ENCODE data around the gene PLOD1. TPM values are rescaled to one million over a fixed set of nuclear protein-coding genes. Genes with fewer than 3 reads are reported as not detected.

Gene PLOD1
- total RNA-seq, 1 donor from 2014 or later, result 238 TPM

Other genes with a start within 250 kb of the PLOD1 start
- 1.4 TPM for gene DRAXIN, start 243.0 kb upstream of the PLOD1 start, total RNA-seq (ENCODE audit: insufficient read depth, low replicate concordance)
- gene AGTRAP, start 198.6 kb upstream of the PLOD1 start, total RNA-seq (ENCODE audit: insufficient read depth, low replicate concordance), result 43.3 TPM
- 2.6 TPM for gene C1orf167, start 172.5 kb upstream of the PLOD1 start, total RNA-seq (ENCODE audit: insufficient read depth, low replicate concordance)
- gene MTHFR, start 128.8 kb upstream of the PLOD1 start, total RNA-seq (ENCODE audit: insufficient read depth, low replicate concordance), result 17.1 TPM
- 7.9 TPM for gene CLCN6, start 128.5 kb upstream of the PLOD1 start, total RNA-seq (ENCODE audit: insufficient read depth, low replicate concordance)
- not detected for gene NPPA, start 86.9 kb upstream of the PLOD1 start, total RNA-seq (ENCODE audit: insufficient read depth, low replicate concordance)
- not detected for gene NPPB, start 75.8 kb upstream of the PLOD1 start, total RNA-seq (ENCODE audit: insufficient read depth, low replicate concordance)
- gene KIAA2013, start 8.3 kb upstream of the PLOD1 start, total RNA-seq (ENCODE audit: insufficient read depth, low replicate concordance), result 44.3 TPM
- gene MFN2, start 45.7 kb downstream of the PLOD1 start, total RNA-seq (ENCODE audit: insufficient read depth, low replicate concordance), result 25.5 TPM
- gene MIIP, start 84.8 kb downstream of the PLOD1 start, total RNA-seq (ENCODE audit: insufficient read depth, low replicate concordance), result 14.0 TPM
- 0.24 TPM for gene TNFRSF8, start 128.6 kb downstream of the PLOD1 start, total RNA-seq (ENCODE audit: insufficient read depth, low replicate concordance)
- 14.0 TPM for gene TNFRSF1B, start 232.3 kb downstream of the PLOD1 start, total RNA-seq (ENCODE audit: insufficient read depth, low replicate concordance)

Measured in umbilical cord (tissue), 1 donor.